Panc1 (cell line): ENCODE data around the gene MYH2.

Source experiments
- POLR2AphosphoS5 ChIP-seq: IDR thresholded peaks from 2 replicates; pipeline ENCODE4 v1.6.1; 2012; ENCODE audit warnings: mild to moderate bottlenecking, low read depth, low read length, moderate library complexity
- REST ChIP-seq, 2 experiments: IDR thresholded peaks; 2 replicates each; pipeline ENCODE4 v1.6.1; 2011 to 2012; ENCODE audit warnings: low read depth in 2 of 2, control low read depth in 1 of 2, low read length in 1 of 2, mild to moderate bottlenecking in 1 of 2, moderate library complexity in 1 of 2; ENCODE audit not compliant: insufficient read depth in 1 of 2
- SIN3A ChIP-seq: IDR thresholded peaks from 2 replicates; pipeline ENCODE4 v1.6.1; 2012; ENCODE audit warnings: low read depth, mild to moderate bottlenecking, low read length, moderate library complexity, borderline replicate concordance; ENCODE audit not compliant: insufficient read depth
- TF ChIP-seq, protein P1 (sequence below): fragments of 450-650 bp; IDR thresholded peaks from 2 replicates; pipeline ENCODE4 v1.5.1; 2017; ENCODE audit warnings: mild to moderate bottlenecking

- TF ChIP-seq, protein P1, sequence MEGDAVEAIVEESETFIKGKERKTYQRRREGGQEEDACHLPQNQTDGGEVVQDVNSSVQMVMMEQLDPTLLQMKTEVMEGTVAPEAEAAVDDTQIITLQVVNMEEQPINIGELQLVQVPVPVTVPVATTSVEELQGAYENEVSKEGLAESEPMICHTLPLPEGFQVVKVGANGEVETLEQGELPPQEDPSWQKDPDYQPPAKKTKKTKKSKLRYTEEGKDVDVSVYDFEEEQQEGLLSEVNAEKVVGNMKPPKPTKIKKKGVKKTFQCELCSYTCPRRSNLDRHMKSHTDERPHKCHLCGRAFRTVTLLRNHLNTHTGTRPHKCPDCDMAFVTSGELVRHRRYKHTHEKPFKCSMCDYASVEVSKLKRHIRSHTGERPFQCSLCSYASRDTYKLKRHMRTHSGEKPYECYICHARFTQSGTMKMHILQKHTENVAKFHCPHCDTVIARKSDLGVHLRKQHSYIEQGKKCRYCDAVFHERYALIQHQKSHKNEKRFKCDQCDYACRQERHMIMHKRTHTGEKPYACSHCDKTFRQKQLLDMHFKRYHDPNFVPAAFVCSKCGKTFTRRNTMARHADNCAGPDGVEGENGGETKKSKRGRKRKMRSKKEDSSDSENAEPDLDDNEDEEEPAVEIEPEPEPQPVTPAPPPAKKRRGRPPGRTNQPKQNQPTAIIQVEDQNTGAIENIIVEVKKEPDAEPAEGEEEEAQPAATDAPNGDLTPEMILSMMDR: no peak
- TF ChIP-seq REST (IDR thresholded peaks at IDR 0.05; ENCODE audit: insufficient read depth in 1 of 2, low read depth in 2 of 2, low read length in 1 of 2): no peak
- no peak for TF ChIP-seq SIN3A
- TF ChIP-seq POLR2AphosphoS5: no peak
Measured at GRCh38 chr17:10583834-10584233, 34.4 kb upstream of the MYH2 start.
